Measurements from ENCODE around the gene PTTG1IP2. TPM values are rescaled to one million over a fixed set of nuclear protein-coding genes. Genes with fewer than 3 reads are reported as not detected.

The PTTG1IP2 gene
- total RNA-seq, 1 donor, result not detected

GRCh38 chr7:90488220-90488619, 18.8 kb downstream of the PTTG1IP2 start:
- H2AFZ ChIP-seq (ENCODE audit: low read length), result no peak overlapping the region
- no peaks in the 10 kb centered on the region for H3K9me3 ChIP-seq (ENCODE audit: low read depth, low read length)
- H3K79me2 ChIP-seq (ENCODE audit: insufficient read depth, low read length), result no peaks in the 10 kb centered on the region
- H4K20me1 ChIP-seq (ENCODE audit: insufficient read depth, low read length), result no peaks in the 10 kb centered on the region
- H3K4me2 ChIP-seq (ENCODE audit: insufficient read depth, low read length), result no peak overlapping the region
- H3K4me1 ChIP-seq (ENCODE audit: insufficient read depth, low read length), result no peaks in the 10 kb centered on the region
- H3K4me3 ChIP-seq (ENCODE audit: insufficient read depth, low read length), result no peak overlapping the region
- H3K36me3 ChIP-seq (ENCODE audit: insufficient read depth, low read length), result no peaks in the 10 kb centered on the region
- no peak overlapping the region for H3K27ac ChIP-seq (ENCODE audit: low read depth, low read length)
- no peak for DNase-seq (ENCODE audit: insufficient read length, low spot score, missing footprints)
- TF ChIP-seq CTCF (IDR thresholded peaks at IDR 0.05; ENCODE audit: extremely low read depth, low read depth, low read length), result no peak
- H3K27me3 ChIP-seq (ENCODE audit: insufficient read depth, low read length), result no peaks in the 10 kb centered on the region

- no peak overlapping the region for H3K4me2 ChIP-seq (ENCODE audit: insufficient read depth, low read length)
Observed at GRCh38 chr7:90492250-90492649, 22.8 kb downstream of the PTTG1IP2 start.

GRCh38 chr7:90495241-90495640, 25.8 kb downstream of the PTTG1IP2 start:
- Histone ChIP-seq H3K36me3 (ENCODE audit: insufficient read depth, low read length) (no peaks in the 10 kb centered on the region), H3K79me2 (ENCODE audit: insufficient read depth, low read length) (no peaks in the 10 kb centered on the region), H3K4me1 (ENCODE audit: insufficient read depth, low read length) (no peaks in the 10 kb centered on the region), H3K27me3 (ENCODE audit: insufficient read depth, low read length) (no peaks in the 10 kb centered on the region), H3K27ac (ENCODE audit: low read depth, low read length) (no peak overlapping the region), H3K9me3 (ENCODE audit: low read depth, low read length) (no peaks in the 10 kb centered on the region), H3K4me3 (ENCODE audit: insufficient read depth, low read length) (no peak overlapping the region), H4K20me1 (ENCODE audit: insufficient read depth, low read length) (no peaks in the 10 kb centered on the region), H3K4me2 (ENCODE audit: insufficient read depth, low read length) (no peak overlapping the region), H2AFZ (ENCODE audit: low read length) (no peak overlapping the region)
- TF ChIP-seq CTCF (IDR thresholded peaks at IDR 0.05; ENCODE audit: extremely low read depth, low read depth, low read length), result no peak
- DNase-seq (ENCODE audit: insufficient read length, low spot score, missing footprints), result no peak

More at GRCh38 chr7:90492250-90492649, 22.8 kb downstream of the PTTG1IP2 start:
- H3K79me2 ChIP-seq (ENCODE audit: insufficient read depth, low read length), result no peaks in the 10 kb centered on the region
- no peaks in the 10 kb centered on the region for H3K36me3 ChIP-seq (ENCODE audit: insufficient read depth, low read length)
- H2AFZ ChIP-seq (ENCODE audit: low read length), result no peak overlapping the region
- no peak overlapping the region for H3K4me3 ChIP-seq (ENCODE audit: insufficient read depth, low read length)
- TF ChIP-seq CTCF (IDR thresholded peaks at IDR 0.05; ENCODE audit: extremely low read depth, low read depth, low read length), result no peak
- no peak overlapping the region for H3K27ac ChIP-seq (ENCODE audit: low read depth, low read length)
- no peaks in the 10 kb centered on the region for H3K9me3 ChIP-seq (ENCODE audit: low read depth, low read length)
- H4K20me1 ChIP-seq (ENCODE audit: insufficient read depth, low read length), result no peaks in the 10 kb centered on the region
- H3K27me3 ChIP-seq (ENCODE audit: insufficient read depth, low read length), result no peaks in the 10 kb centered on the region
- no peak for DNase-seq (ENCODE audit: insufficient read length, low spot score, missing footprints)
- H3K4me1 ChIP-seq (ENCODE audit: insufficient read depth, low read length), result no peaks in the 10 kb centered on the region

- Histone ChIP-seq H4K20me1 (ENCODE audit: insufficient read depth, low read length) (no peaks in the 10 kb centered on the region), H3K79me2 (ENCODE audit: insufficient read depth, low read length) (no peaks in the 10 kb centered on the region), H3K4me1 (ENCODE audit: insufficient read depth, low read length) (no peaks in the 10 kb centered on the region), H3K4me2 (ENCODE audit: insufficient read depth, low read length) (no peak overlapping the region), H3K9me3 (ENCODE audit: low read depth, low read length) (no peaks in the 10 kb centered on the region), H3K36me3 (ENCODE audit: insufficient read depth, low read length) (no peaks in the 10 kb centered on the region), H2AFZ (ENCODE audit: low read length) (no peak overlapping the region), H3K4me3 (ENCODE audit: insufficient read depth, low read length) (no peak overlapping the region), H3K27ac (ENCODE audit: low read depth, low read length) (no peak overlapping the region), H3K27me3 (ENCODE audit: insufficient read depth, low read length) (no peaks in the 10 kb centered on the region)
- TF ChIP-seq CTCF (IDR thresholded peaks at IDR 0.05; ENCODE audit: extremely low read depth, low read depth, low read length), result no peak
- no peak for DNase-seq (ENCODE audit: insufficient read length, low spot score, missing footprints)
Observed at GRCh38 chr7:90502539-90502938, 33.1 kb downstream of the PTTG1IP2 start.
